ENCODE results near the gene ZER1. TPM values are rescaled to one million over a fixed set of nuclear protein-coding genes. Genes with fewer than 3 reads are reported as not detected.

Gene ZER1
- total and polyA plus RNA-seq, 2 of the 8 experiments (the other 6 are each of a cell fraction or from before 2014, with no cell fraction given): 20.5 to 26.6 TPM

GRCh38 chr9:128684065-128684324, 87.7 kb downstream of the ZER1 start (continued):
- TF ChIP-seq ATF2 (IDR thresholded peaks at IDR 0.05; ENCODE audit: low read length) (no peak), CBX8 (IDR thresholded peaks at IDR 0.05; ENCODE audit: borderline replicate concordance, low read depth, low read length) (no peak), POU5F1 (IDR thresholded peaks at IDR 0.05; ENCODE audit: low read depth, low read length) (no peak), SIRT6 (IDR thresholded peaks at IDR 0.05; ENCODE audit: low read length) (no peak)
